Gastroesophageal sphincter (tissue), 3 donors: ENCODE data around the gene NAGS.

Experiments used
- EP300 ChIP-seq: sonication (generic); formaldehyde crosslinking; IDR thresholded peaks from one replicate; pipeline ENCODE4 v1.6.1; 2017; ENCODE audit warnings: antibody characterized with exemption, mild to moderate bottlenecking
- POLR2A ChIP-seq, 2 donors: fragments of 450-650 bp; IDR thresholded peaks; one replicate each; pipeline ENCODE4 v1.6.1; 2017; ENCODE audit warnings: antibody characterized with exemption in 2 of 2, mild to moderate bottlenecking in 2 of 2, moderate library complexity in 1 of 2
- TF ChIP-seq, protein P1 (sequence below), 4 experiments: fragments of 200-600 bp in 2 of 4; fragments of 450-650 bp in 2 of 4; sonication (generic) in 1 of 4; IDR thresholded peaks; one replicate each; pipeline ENCODE4 v1.5.1; 2017 to 2019; ENCODE audit warnings: antibody characterized with exemption in 4 of 4, mild to moderate bottlenecking in 2 of 4, moderate library complexity in 2 of 4

DNA sequence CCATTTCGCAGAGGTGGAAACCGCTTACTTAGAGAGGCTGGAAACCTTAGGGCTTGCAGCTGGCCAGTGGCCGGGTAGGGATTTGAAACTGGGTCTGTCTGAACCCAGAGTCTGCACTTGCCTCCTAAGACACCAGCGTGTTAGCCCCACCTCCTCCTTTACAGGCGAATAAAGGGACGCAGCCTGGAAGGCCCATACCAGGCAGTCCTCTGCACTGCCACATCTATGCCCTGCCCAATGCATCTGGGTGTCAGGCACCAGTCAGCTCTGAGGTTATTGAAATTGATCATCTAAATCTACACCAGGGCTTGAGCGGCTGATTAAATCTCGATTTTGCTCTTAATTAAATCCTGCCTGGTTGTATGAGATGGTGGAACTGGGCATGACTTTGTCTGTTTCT lies 19.9 kb upstream of the NAGS start:
- TF ChIP-seq, protein P1, sequence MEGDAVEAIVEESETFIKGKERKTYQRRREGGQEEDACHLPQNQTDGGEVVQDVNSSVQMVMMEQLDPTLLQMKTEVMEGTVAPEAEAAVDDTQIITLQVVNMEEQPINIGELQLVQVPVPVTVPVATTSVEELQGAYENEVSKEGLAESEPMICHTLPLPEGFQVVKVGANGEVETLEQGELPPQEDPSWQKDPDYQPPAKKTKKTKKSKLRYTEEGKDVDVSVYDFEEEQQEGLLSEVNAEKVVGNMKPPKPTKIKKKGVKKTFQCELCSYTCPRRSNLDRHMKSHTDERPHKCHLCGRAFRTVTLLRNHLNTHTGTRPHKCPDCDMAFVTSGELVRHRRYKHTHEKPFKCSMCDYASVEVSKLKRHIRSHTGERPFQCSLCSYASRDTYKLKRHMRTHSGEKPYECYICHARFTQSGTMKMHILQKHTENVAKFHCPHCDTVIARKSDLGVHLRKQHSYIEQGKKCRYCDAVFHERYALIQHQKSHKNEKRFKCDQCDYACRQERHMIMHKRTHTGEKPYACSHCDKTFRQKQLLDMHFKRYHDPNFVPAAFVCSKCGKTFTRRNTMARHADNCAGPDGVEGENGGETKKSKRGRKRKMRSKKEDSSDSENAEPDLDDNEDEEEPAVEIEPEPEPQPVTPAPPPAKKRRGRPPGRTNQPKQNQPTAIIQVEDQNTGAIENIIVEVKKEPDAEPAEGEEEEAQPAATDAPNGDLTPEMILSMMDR (IDR thresholded peaks at IDR 0.05), result no peak
- TF ChIP-seq EP300, result no peak
- TF ChIP-seq POLR2A (IDR thresholded peaks at IDR 0.05), result no peak
